Mucosa of descending colon (tissue), 3 donors: ENCODE results near the gene EID2B. TPM values are rescaled to one million over a fixed set of nuclear protein-coding genes. Genes with fewer than 3 reads are reported as not detected.

Experiments
- ATAC-seq: fragments of 200-7000 bp; cut with Tn5 transposase; one replicate; pipeline ENCODE4 v1.9.1; 2020; ENCODE audit warnings: mild to moderate bottlenecking, moderate library complexity
- DNase-seq, 3 donors: peaks; one replicate each; pipeline ENCODE4 v3.0.0-alpha.2; 2020
- H3K36me3 ChIP-seq: fragments of 200-600 bp; one replicate; pipeline ENCODE4 v1.8.0; 2021; ENCODE audit warnings: low read depth, mild to moderate bottlenecking
- H3K4me1 ChIP-seq: fragments of 200-600 bp; one replicate; pipeline ENCODE4 v1.8.0; 2021; ENCODE audit warnings: low read depth, mild to moderate bottlenecking
- H3K4me3 ChIP-seq: fragments of 200-600 bp; one replicate; pipeline ENCODE4 v1.8.0; 2021; ENCODE audit warnings: mild to moderate bottlenecking
- H3K9me3 ChIP-seq: fragments of 200-600 bp; one replicate; pipeline ENCODE4 v1.8.0; 2021; ENCODE audit warnings: mild to moderate bottlenecking
- intact Hi-C, 2 donors: fragments of 100-400 bp; cut with DNase I in 1 of 2; cut with micrococcal nuclease in 1 of 2; formaldehyde crosslinking; loops; one replicate each; pipeline versions ENCODE4 v1.11.0 to v1.11.1; 2022; cut with DNase I, micrococcal nuclease
- total RNA-seq, 3 donors: library from RNA; stranded (reverse); fragmentation: NEBNext Ultra II Directional in 2 of 3; extraction: Animal tissue kit (Norgen Biotek cat#: 25700) in 2 of 3; gene quantifications; one replicate each; pipeline versions ENCODE4 v1.2.1 to v1.2.4, GENCODE V29; 2021 to 2023
- TF ChIP-seq, protein P1 (sequence below): fragments of 200-600 bp; IDR thresholded peaks from one replicate; pipeline ENCODE4 v1.8.0; 2022; ENCODE audit warnings: antibody characterized with exemption, mild to moderate bottlenecking
- donor health status: DM: no; HTN: no; CAD: no; lungs with moderate emphysema.
- donor health status: DM: no; HTN: no; CAD: no.
- donor health status: DM: no; HTN: yes; CAD: no.

EID2B gene
- total RNA-seq, 3 donors from 2014 or later = 0.20 to 4.2 (median 0.72) TPM

- TF ChIP-seq, protein P1, sequence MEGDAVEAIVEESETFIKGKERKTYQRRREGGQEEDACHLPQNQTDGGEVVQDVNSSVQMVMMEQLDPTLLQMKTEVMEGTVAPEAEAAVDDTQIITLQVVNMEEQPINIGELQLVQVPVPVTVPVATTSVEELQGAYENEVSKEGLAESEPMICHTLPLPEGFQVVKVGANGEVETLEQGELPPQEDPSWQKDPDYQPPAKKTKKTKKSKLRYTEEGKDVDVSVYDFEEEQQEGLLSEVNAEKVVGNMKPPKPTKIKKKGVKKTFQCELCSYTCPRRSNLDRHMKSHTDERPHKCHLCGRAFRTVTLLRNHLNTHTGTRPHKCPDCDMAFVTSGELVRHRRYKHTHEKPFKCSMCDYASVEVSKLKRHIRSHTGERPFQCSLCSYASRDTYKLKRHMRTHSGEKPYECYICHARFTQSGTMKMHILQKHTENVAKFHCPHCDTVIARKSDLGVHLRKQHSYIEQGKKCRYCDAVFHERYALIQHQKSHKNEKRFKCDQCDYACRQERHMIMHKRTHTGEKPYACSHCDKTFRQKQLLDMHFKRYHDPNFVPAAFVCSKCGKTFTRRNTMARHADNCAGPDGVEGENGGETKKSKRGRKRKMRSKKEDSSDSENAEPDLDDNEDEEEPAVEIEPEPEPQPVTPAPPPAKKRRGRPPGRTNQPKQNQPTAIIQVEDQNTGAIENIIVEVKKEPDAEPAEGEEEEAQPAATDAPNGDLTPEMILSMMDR = no peak
- no peaks in the 10 kb centered on the region for H3K36me3 ChIP-seq
- H3K4me1 ChIP-seq = peaks cover 3% of the 10 kb centered on the region
- H3K9me3 ChIP-seq = no peaks in the 10 kb centered on the region
- no peak for DNase-seq
- H3K4me3 ChIP-seq = no peak overlapping the region
- ATAC-seq = peak; percentile 34
- intact Hi-C loops = no loop called here
These were observed 26.0 kb upstream of the EID2B start for GRCh38 chr19:39558624-39559117.

DNA sequence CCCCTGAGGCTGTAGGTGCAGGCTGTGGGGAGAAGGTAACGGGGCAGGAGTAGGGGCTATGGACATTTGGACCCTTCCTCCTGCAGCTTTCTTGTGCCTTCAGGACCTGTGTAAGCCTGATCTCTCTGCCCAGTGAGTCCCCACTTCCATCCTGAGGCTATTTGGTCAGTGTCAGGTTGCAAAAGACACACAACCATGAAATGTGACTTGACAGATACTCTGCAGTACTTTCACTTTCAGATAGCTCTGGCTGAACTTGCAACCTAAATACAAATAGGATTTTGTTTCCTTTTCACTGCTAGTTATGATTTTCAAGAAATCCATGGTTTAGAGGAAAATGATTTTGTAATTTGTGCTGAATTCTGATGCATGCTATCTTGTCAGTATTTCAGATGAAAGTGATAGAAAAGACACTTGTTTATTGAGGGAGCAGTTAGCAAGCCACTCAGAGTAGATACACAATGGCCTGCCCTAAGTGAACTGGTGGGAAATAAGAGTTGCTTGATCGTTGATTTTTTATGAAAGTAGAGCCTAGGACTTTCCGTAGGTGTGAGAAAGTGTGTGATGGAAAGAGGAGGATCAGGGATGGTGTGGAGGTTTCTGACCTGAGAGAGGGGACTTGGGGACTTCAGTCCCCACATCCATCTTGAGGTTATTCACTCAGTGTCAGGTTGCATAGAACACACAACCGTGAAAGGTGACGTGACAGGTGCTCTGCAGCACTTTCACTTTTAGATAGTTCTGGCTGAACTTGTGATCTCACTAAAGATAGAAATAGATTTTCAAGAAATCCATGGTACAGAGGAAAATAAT is 25.4 kb upstream of the EID2B start:
- peaks cover 3% of the 10 kb centered on the region for H3K4me1 ChIP-seq
- TF ChIP-seq, protein P1 = no peak
- H3K9me3 ChIP-seq = no peaks in the 10 kb centered on the region
- H3K4me3 ChIP-seq = no peak overlapping the region
- H3K36me3 ChIP-seq = no peaks in the 10 kb centered on the region
- ATAC-seq (peak; percentile 64), DNase-seq (no peak)
- intact Hi-C loops = no loop called here

- no peak for ATAC-seq
- Histone ChIP-seq H3K4me3 (no peak overlapping the region), H3K4me1 (peaks cover 3% of the 10 kb centered on the region), H3K9me3 (no peaks in the 10 kb centered on the region), H3K36me3 (no peaks in the 10 kb centered on the region)
- no peak for DNase-seq
- TF ChIP-seq, protein P1 = no peak
- intact Hi-C loops = no loop called here
These were observed 23.2 kb upstream of the EID2B start for GRCh38 chr19:39555883-39556282.

- Histone ChIP-seq H3K4me3 (no peak overlapping the region), H3K36me3 (no peaks in the 10 kb centered on the region), H3K4me1 (peaks cover 3% of the 10 kb centered on the region), H3K9me3 (no peaks in the 10 kb centered on the region)
- no peak for ATAC-seq
- DNase-seq = no peak
- intact Hi-C loops = loop anchor here (5.0 kb wide), 2 partner anchors 117 to 212 kb away; no protein-coding TSS in a partner anchor
- TF ChIP-seq, protein P1 = no peak
These were observed 22.2 kb upstream of the EID2B start for GRCh38 chr19:39554701-39555311.

DNA sequence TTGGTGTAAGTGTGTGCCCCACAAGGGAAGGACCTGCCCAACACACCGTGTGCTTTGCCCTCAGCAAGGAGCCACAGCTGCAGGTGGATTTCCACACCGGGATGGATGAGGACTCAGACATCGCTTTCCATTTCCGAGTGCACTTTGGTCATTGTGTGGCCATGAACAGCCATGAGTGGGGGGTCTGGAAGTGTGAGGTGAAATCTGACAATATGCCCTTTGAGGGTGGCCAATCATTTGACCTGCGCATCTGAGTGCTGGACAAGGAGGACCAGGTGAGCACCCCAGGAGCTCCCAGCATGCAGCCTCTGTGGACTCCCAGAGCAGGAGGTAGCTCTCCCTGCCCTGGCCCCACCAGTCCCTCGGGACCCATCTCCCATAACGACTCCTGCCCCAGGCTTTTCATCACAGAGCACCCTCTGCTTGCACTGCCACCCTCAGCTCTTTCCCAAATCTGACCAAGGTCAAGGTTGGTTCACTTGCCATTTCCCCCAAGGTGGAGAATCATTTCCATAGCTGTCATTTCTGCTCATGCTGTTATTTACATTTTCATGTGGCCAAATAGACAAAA is 20.5 kb upstream of the EID2B start:
- no peaks in the 10 kb centered on the region for H3K9me3 ChIP-seq
- DNase-seq = no peak
- no peaks in the 10 kb centered on the region for H3K36me3 ChIP-seq
- no peak for ATAC-seq
- TF ChIP-seq, protein P1 = no peak
- intact Hi-C loops = loop anchor here (5.0 kb wide), 2 partner anchors 119 to 214 kb away; no protein-coding TSS in a partner anchor
- peaks cover 3% of the 10 kb centered on the region for H3K4me1 ChIP-seq
- H3K4me3 ChIP-seq = no peak overlapping the region
